ENCODE measurements around the gene NEU2.

GRCh38 chr2:233012301-233012971 is 20.0 kb upstream of the NEU2 start:
- TF ChIP-seq, protein P1, sequence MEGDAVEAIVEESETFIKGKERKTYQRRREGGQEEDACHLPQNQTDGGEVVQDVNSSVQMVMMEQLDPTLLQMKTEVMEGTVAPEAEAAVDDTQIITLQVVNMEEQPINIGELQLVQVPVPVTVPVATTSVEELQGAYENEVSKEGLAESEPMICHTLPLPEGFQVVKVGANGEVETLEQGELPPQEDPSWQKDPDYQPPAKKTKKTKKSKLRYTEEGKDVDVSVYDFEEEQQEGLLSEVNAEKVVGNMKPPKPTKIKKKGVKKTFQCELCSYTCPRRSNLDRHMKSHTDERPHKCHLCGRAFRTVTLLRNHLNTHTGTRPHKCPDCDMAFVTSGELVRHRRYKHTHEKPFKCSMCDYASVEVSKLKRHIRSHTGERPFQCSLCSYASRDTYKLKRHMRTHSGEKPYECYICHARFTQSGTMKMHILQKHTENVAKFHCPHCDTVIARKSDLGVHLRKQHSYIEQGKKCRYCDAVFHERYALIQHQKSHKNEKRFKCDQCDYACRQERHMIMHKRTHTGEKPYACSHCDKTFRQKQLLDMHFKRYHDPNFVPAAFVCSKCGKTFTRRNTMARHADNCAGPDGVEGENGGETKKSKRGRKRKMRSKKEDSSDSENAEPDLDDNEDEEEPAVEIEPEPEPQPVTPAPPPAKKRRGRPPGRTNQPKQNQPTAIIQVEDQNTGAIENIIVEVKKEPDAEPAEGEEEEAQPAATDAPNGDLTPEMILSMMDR (IDR thresholded peaks at IDR 0.05), result no peak
- no peak for TF ChIP-seq POLR2A (IDR thresholded peaks at IDR 0.05)

All from thyroid gland (tissue), 4 donors.